H1 (cell line): ENCODE measurements around the gene SEPTIN5. TPM values are rescaled to one million over a fixed set of nuclear protein-coding genes. Genes with fewer than 3 reads are reported as not detected.

Experiments
- CTCF ChIA-PET: fragments of 300-600 bp; sonication (Branson Sonifier 250); formaldehyde crosslinking; loops from one replicate; lab custom pipeline; 2021; ENCODE audit not compliant: partially characterized antibody; lab: Charles Lee
- POLR2A ChIA-PET: fragments of 300-600 bp; sonication (Branson Sonifier 250); formaldehyde crosslinking; loops from one replicate; lab custom pipeline; 2021; ENCODE audit warnings: inconsistent platforms; ENCODE audit not compliant: partially characterized antibody; lab: Charles Lee
- DNase-seq, 2 experiments: peaks; one replicate each; pipeline versions ENCODE4 v3.0.0 to v3.0.0-alpha.2; 2010 to 2022; ENCODE audit warnings: low spot score in 2 of 2, low read depth in 1 of 2, mixed read lengths in 1 of 2
- FAIRE-seq: peaks from 2 replicates; lab custom pipeline; 2011; peaks lifted over from hg19 to GRCh38; lab: Jason Lieb, UNC
- H2AFZ ChIP-seq: 2 replicates; pipeline ENCODE4 v1.8.1; 2012; ENCODE audit warnings: low read length, inconsistent platforms
- H2AK5ac ChIP-seq: 2 replicates; pipeline ENCODE4 v1.6.1; 2013; ENCODE audit warnings: low read depth, low read length
- H2BK120ac ChIP-seq: replicated peaks from 2 replicates; pipeline ENCODE3; 2013; ENCODE audit warnings: low read depth, low read length, inconsistent platforms
- H2BK12ac ChIP-seq: 2 replicates; pipeline ENCODE4 v1.6.1; 2013; ENCODE audit warnings: low read depth, low read length
- H2BK15ac ChIP-seq: 2 replicates; pipeline ENCODE4 v1.6.1; 2013; ENCODE audit warnings: low read length
- H2BK20ac ChIP-seq: 2 replicates; pipeline ENCODE4 v1.6.1; 2013; ENCODE audit warnings: low read length
- H2BK5ac ChIP-seq: 2 replicates; pipeline ENCODE4 v1.6.1; 2013; ENCODE audit warnings: low read depth, low read length
- H3K14ac ChIP-seq: 2 replicates; pipeline ENCODE4 v1.6.1; 2013; ENCODE audit warnings: inconsistent platforms; ENCODE audit not compliant: insufficient read length
- H3K18ac ChIP-seq: 2 replicates; pipeline ENCODE4 v1.6.1; 2013; ENCODE audit warnings: low read length; ENCODE audit errors: extremely low read depth
- H3K23ac ChIP-seq: 2 replicates; pipeline ENCODE4 v1.6.1; 2013; ENCODE audit warnings: inconsistent platforms; ENCODE audit not compliant: insufficient read length
- H3K23me2 ChIP-seq: 2 replicates; pipeline ENCODE4 v1.6.1; 2013; ENCODE audit warnings: low read depth, low read length
- H3K27ac ChIP-seq: 2 replicates; pipeline ENCODE4 v1.6.1; 2011; ENCODE audit warnings: low read depth, low read length, inconsistent platforms
- H3K27me3 ChIP-seq, 4 experiments: replicated peaks in 1 of 4; 1 replicate in 1 of 4; 2 replicates in 3 of 4; pipeline versions ENCODE4 v1.6.1 to v1.8.1; 2011 to 2013; ENCODE audit warnings: low read length in 3 of 4, mild to moderate bottlenecking in 3 of 4, inconsistent platforms in 2 of 4, mixed read lengths in 2 of 4, moderate library complexity in 1 of 4; ENCODE audit not compliant: control insufficient read depth in 3 of 4, insufficient read depth in 3 of 4; ENCODE audit errors: extremely low read depth in 1 of 4
- H3K36me3 ChIP-seq, 4 experiments: 2 replicates each; pipeline versions ENCODE4 v1.6.1 to v1.8.1; 2011 to 2013; ENCODE audit warnings: mild to moderate bottlenecking in 4 of 4, low read length in 3 of 4, moderate library complexity in 2 of 4, control low read depth in 1 of 4, inconsistent platforms in 1 of 4; ENCODE audit not compliant: insufficient read depth in 4 of 4, control insufficient read depth in 2 of 4
- H3K4ac ChIP-seq: replicated peaks from 2 replicates; pipeline ENCODE3; 2013; ENCODE audit warnings: low read length, low read depth, mixed read lengths, inconsistent platforms; ENCODE audit not compliant: insufficient read length
- H3K4me1 ChIP-seq, 4 experiments: replicated peaks in 1 of 4; 1 replicate in 1 of 4; 2 replicates in 3 of 4; pipeline versions ENCODE4 v1.6.1 to v1.8.1; 2011 to 2013; ENCODE audit warnings: low read length in 3 of 4, inconsistent platforms in 2 of 4, mixed read lengths in 1 of 4; ENCODE audit not compliant: insufficient read depth in 4 of 4, control insufficient read depth in 3 of 4
- H3K4me2 ChIP-seq, 2 experiments: 2 replicates each; pipeline versions ENCODE4 v1.6.1 to v1.8.1; 2011 to 2013; ENCODE audit warnings: low read depth in 2 of 2, low read length in 2 of 2, control low read depth in 1 of 2, inconsistent platforms in 1 of 2, mild to moderate bottlenecking in 1 of 2; ENCODE audit not compliant: insufficient read depth in 1 of 2
- H3K4me3 ChIP-seq, 4 experiments: fragments of 200-600, 300-600 bp in 1 of 4; sonication (generic), shearing (Covaris generic), sonication (Bioruptor Twin) in 1 of 4; 2 replicates each; pipeline versions ENCODE4 v1.5.1 to v1.8.1; 2011 to 2016; ENCODE audit warnings: low read length in 4 of 4, low read depth in 3 of 4, control low read depth in 2 of 4, inconsistent platforms in 2 of 4, mild to moderate bottlenecking in 2 of 4, mixed read lengths in 1 of 4, moderate library complexity in 1 of 4; ENCODE audit not compliant: insufficient read depth in 2 of 4; ENCODE audit errors: extremely low read depth in 1 of 4
- H3K56ac ChIP-seq: replicated peaks from 2 replicates; pipeline ENCODE3; 2013; ENCODE audit warnings: low read depth, mild to moderate bottlenecking, mixed read lengths, low read length, inconsistent platforms; ENCODE audit not compliant: insufficient read length
- H3K79me1 ChIP-seq: 2 replicates; pipeline ENCODE4 v1.6.1; 2013; ENCODE audit warnings: low read depth, low read length, control low read depth
- H3K79me2 ChIP-seq, 2 experiments: 2 replicates each; pipeline versions ENCODE4 v1.6.1 to v1.8.1; 2012 to 2013; ENCODE audit warnings: low read length in 2 of 2, mild to moderate bottlenecking in 2 of 2, inconsistent platforms in 1 of 2; ENCODE audit not compliant: insufficient read depth in 2 of 2, control insufficient read depth in 1 of 2
- H3K9ac ChIP-seq, 4 experiments: replicated peaks in 1 of 4; 1 replicate in 1 of 4; 2 replicates in 3 of 4; pipeline versions ENCODE4 v1.6.1 to v1.8.1; 2011 to 2013; ENCODE audit warnings: low read depth in 3 of 4, low read length in 3 of 4, control low read depth in 2 of 4, mild to moderate bottlenecking in 2 of 4, moderate library complexity in 2 of 4, inconsistent platforms in 1 of 4; ENCODE audit errors: extremely low read depth in 1 of 4
- H3K9me3 ChIP-seq, 2 experiments: 2 replicates each; pipeline versions ENCODE4 v1.6.1 to v1.8.1; 2012 to 2013; ENCODE audit warnings: mild to moderate bottlenecking in 2 of 2, moderate library complexity in 2 of 2, control low read depth in 1 of 2, inconsistent platforms in 1 of 2, low read depth in 1 of 2, low read length in 1 of 2, mixed read lengths in 1 of 2; ENCODE audit not compliant: insufficient read depth in 2 of 2
- H4K20me1 ChIP-seq, 2 experiments: replicated peaks in 1 of 2; 2 replicates each; pipeline versions ENCODE3 to v1.8.1; 2011 to 2013; ENCODE audit warnings: inconsistent platforms in 2 of 2, low read length in 2 of 2, mild to moderate bottlenecking in 1 of 2; ENCODE audit not compliant: insufficient read depth in 2 of 2, control insufficient read depth in 1 of 2
- H4K5ac ChIP-seq: 2 replicates; pipeline ENCODE4 v1.6.1; 2013; ENCODE audit warnings: low read length, low read depth, mixed read lengths, inconsistent platforms; ENCODE audit not compliant: insufficient read length
- H4K8ac ChIP-seq: 2 replicates; pipeline ENCODE4 v1.8.0; 2013; ENCODE audit warnings: mild to moderate bottlenecking, moderate library complexity, low read length, inconsistent platforms; ENCODE audit not compliant: insufficient read depth; ENCODE audit errors: extremely low read depth
- H4K91ac ChIP-seq: replicated peaks from 2 replicates; pipeline ENCODE3; 2013; ENCODE audit warnings: low read length, mixed read lengths, inconsistent platforms; ENCODE audit not compliant: insufficient read length
- BACH1 ChIP-seq: IDR thresholded peaks from 2 replicates; pipeline ENCODE4 v1.6.1; 2012; ENCODE audit warnings: low read length, improper control_type of control experiment
- CHD2 ChIP-seq: IDR thresholded peaks from 2 replicates; pipeline ENCODE4 v1.6.1; 2012; ENCODE audit warnings: low read length, improper control_type of control experiment
- EGR1 ChIP-seq: IDR thresholded peaks from 2 replicates; pipeline ENCODE4 v1.6.1; 2011; ENCODE audit warnings: low read depth, low read length, borderline replicate concordance
- GTF2F1 ChIP-seq: IDR thresholded peaks from 2 replicates; pipeline ENCODE4 v1.6.1; 2012; ENCODE audit warnings: low read depth, low read length, improper control_type of control experiment, borderline replicate concordance
- KDM4A ChIP-seq: IDR thresholded peaks from one replicate; pipeline ENCODE4 v1.7.1; 2012; ENCODE audit warnings: low read depth, mild to moderate bottlenecking, moderate library complexity, low read length, inconsistent platforms; ENCODE audit not compliant: severe bottlenecking
- POU5F1 ChIP-seq: IDR thresholded peaks from 2 replicates; pipeline ENCODE4 v1.6.1; 2011; ENCODE audit warnings: low read depth, mild to moderate bottlenecking, low read length, moderate library complexity
- RBBP5 ChIP-seq: IDR thresholded peaks from 2 replicates; pipeline ENCODE4 v1.7.1; 2012; ENCODE audit warnings: low read depth, mild to moderate bottlenecking, inconsistent platforms, low read length, moderate library complexity, borderline replicate concordance
- RXRA ChIP-seq: IDR thresholded peaks from 2 replicates; pipeline ENCODE4 v1.6.1; 2011; ENCODE audit warnings: low read depth, mild to moderate bottlenecking, low read length, moderate library complexity; ENCODE audit not compliant: insufficient read depth
- TCF12 ChIP-seq: IDR thresholded peaks from 2 replicates; pipeline ENCODE4 v1.6.1; 2011; ENCODE audit warnings: low read depth, mild to moderate bottlenecking, low read length
- YY1 ChIP-seq: IDR thresholded peaks from 2 replicates; pipeline ENCODE4 v1.6.1; 2011; ENCODE audit warnings: low read depth, mild to moderate bottlenecking, low read length
- WGBS, 2 experiments: shearing (Covaris generic) in 1 of 2; methylation state at CpG; one replicate each; pipeline versions ENCODE4 v1.1.6 to v1.1.7; 2013 to 2015; ENCODE audit warnings: low lambda C conversion rate in 2 of 2, mixed read lengths in 2 of 2, inconsistent platforms in 1 of 2, low coverage in 1 of 2, missing lambda C conversion rate in 1 of 2; ENCODE audit not compliant: insufficient replicate concordance in 2 of 2, insufficient coverage in 1 of 2, insufficient read length in 1 of 2; ENCODE audit errors: extremely low coverage in 1 of 2, missing lambda C conversion rate in 1 of 2; 5-methylcytosine and 5-hydroxymethylcytosine counted together
- polyA plus RNA-seq, 7 experiments: library from polyadenylated mRNA; depleted of rRNA in 3 of 7; stranded (reverse) in 5 of 7; unstranded in 2 of 7; fragments of >200 nt in 5 of 7; fragments of 200-250 nt in 2 of 7; gene quantifications; 1 replicate in 5 of 7; 2 replicates in 1 of 7; 4 replicates in 1 of 7; pipeline versions ENCODE4 v1.2.1 to v1.2.3, GENCODE V29; 2011 to 2013; ENCODE audit warnings: missing spikeins in 2 of 7, mixed read lengths in 2 of 7
- total RNA-seq: library from RNA; stranded (reverse); fragmentation: NEBNext Ultra II Directional; extraction: Animal tissue kit (Norgen Biotek cat#: 25700); gene quantifications from 2 replicates; pipeline ENCODE4 v1.2.1, GENCODE V29; 2021

SEPTIN5 gene
- total and polyA plus RNA-seq, 2 of the 8 experiments (the other 6 are each of a cell fraction or from before 2014, with no cell fraction given): 6.0 to 8.6 TPM

DNA sequence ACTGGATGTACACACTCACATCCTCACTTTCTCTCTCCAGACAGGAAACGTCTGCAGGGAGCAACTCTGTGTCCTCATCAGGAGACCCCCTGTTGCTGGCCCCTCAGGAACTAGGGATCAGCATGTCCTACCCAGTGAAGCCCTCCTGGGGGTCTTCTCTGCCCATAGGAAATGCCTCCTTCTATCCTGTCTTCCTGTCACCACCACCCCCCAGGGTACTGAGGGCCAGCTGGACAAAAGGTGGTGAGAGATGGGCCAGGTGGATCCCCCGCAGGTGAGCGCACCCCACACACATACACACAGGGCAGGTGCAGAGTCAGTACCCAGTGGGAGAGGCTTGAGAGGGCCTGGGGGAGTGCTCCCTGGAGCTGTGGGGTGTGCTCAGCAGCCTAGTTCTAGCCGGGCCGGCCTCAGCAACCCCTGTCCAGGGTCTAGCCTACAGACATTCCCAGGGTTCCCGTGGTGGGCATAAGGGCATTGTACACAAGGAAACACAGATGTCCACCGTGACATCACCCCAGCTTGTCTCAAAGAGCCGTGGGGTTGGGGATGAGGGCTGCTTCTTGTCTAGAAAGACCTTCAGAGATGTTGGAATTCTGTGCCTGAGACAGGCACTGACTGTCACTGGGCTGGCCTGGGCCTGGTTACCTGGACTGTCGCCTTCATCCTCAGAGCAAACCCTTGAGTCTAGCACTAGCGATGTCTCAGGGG lies 18.3 kb downstream of the SEPTIN5 start:
- FAIRE-seq (no peak), DNase-seq (no peak)
- no peak overlapping the region for H2BK120ac ChIP-seq
- H4K5ac ChIP-seq: no peak overlapping the region
- H3K79me2 ChIP-seq: no peaks in the 10 kb centered on the region
- no peak overlapping the region for H2AFZ ChIP-seq
- H3K27me3 ChIP-seq: peaks cover 7 to 28% (median 24%) of the 10 kb centered on the region in 4 experiments
- H3K79me1 ChIP-seq: no peaks in the 10 kb centered on the region
- H3K14ac ChIP-seq: no peak overlapping the region
- no peak overlapping the region for H3K56ac ChIP-seq
- no peaks in the 10 kb centered on the region for H3K9me3 ChIP-seq
- H3K9ac ChIP-seq: no peak overlapping the region
- no peak overlapping the region for H2BK20ac ChIP-seq
- peaks cover 0 to 10% of the 10 kb centered on the region in 2 experiments for H4K20me1 ChIP-seq
- H2BK12ac ChIP-seq: no peak overlapping the region
- ChIA-PET CTCF (interaction anchor here (0.6 to 7.0 kb wide), 14 partner anchors 9 to 222 kb away, joined by 3 to 168 read pairs (median 17); partner anchors contain the start of genes GNB1L, GP1BB and RTL10), POLR2A (interaction anchor here (1.4 kb wide), 1 partner anchor 24 kb away, joined by 3 read pairs; no protein-coding TSS in a partner anchor)
- 0 out of 2 replicates have a peak overlapping the region, but pooled peaks have one; percentile 65 for H4K8ac ChIP-seq
- H3K4me2 ChIP-seq: no peak overlapping the region
- H2BK5ac ChIP-seq: no peak overlapping the region
- H3K23ac ChIP-seq: no peak overlapping the region
- H3K23me2 ChIP-seq: no peaks in the 10 kb centered on the region
- no peak overlapping the region for H3K27ac ChIP-seq
- H2AK5ac ChIP-seq: no peak overlapping the region
- no peaks in the 10 kb centered on the region for H3K36me3 ChIP-seq
- H3K4me3 ChIP-seq: no peak overlapping the region
- no peak overlapping the region for H3K4ac ChIP-seq
- 89% methylated on average over 9 of the region's 10 CpGs; no CpG with 5 or more reads in 1 of the 2 experiments for WGBS, 2 experiments
- no peak overlapping the region for H3K18ac ChIP-seq
- H2BK15ac ChIP-seq: no peak overlapping the region
- peaks cover 0 to 14% (median 5%) of the 10 kb centered on the region in 4 experiments; a peak in 5 of 7 replicates for H3K4me1 ChIP-seq
- H4K91ac ChIP-seq: no peak overlapping the region
- TF ChIP-seq RBBP5 (no peak), RXRA (no peak), TCF12 (no peak), GTF2F1 (no peak), EGR1 (no peak), POU5F1 (no peak), KDM4A (no peak), CHD2 (no peak), BACH1 (no peak), YY1 (no peak)
